ENCODE measurements around the gene DDX51.
"Not testable (repeated sequence)": the region's sequence is repeated elsewhere in the genome, so short reads cannot be mapped to it uniquely, and the experiment has no call there.

Gene DDX51

DNA sequence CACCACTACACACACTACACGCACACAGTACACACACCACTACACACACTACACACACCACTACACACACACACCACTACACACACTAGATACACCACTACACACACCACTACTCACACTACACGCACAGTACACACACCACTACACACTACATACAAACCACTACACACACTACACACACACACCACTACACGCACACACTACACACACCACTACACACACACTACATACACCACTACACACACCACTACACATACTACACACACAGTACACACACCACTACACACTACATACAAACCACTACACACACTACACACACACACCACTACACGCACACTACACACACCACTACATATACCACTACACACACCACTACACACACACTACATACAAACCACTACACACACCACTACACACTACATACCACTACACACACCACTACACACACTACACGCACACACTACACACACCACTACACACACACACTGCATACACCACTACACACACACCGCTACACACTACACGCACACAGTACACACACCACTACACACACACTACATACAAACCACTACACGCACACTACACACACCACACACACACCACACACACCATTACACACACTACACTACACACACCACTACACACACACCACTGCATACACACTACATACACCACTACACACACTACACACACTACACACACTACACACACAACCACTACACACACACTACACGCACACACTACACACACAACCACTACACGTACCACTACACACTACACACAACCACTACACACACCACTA, 11.9 kb upstream of the DDX51 start:
- DNase-seq = no peak

DNA sequence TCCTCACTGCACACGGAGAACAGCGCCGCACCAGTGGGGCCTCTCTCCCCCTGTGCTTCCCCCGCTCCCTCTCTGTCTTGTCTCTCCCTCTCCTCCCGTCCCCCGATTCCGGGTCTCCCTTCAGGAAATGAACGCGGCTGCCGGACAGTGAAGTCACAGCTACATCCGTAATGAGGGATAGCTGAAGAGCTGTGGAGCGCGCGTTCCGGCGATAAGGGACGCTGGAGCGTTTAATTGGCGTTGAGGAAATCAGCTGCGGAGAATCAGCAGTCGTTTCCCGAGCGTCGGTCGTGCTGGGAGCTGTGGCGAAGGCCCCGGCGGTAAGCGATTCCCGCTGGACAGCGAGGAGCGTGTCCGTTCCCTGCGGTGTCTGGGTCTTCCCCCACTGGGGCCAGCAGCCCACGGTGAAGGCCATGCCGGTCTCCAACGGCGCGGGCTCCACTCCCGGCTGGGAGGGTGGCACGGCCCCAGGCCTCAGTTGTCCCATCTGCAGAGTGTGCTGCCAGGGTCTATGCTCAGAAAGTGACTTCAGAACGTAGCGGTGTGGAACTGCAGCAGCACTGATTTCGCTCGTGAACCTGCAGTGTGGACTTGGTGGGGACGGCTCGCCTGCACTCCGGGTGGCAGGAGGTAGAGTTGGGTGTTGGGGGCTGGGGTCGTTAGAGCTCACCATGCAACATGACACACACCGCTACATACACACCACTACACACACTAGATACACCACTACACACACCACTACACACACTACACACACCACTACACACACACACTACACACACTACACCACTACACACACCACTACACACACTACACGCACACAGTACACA, 11.0 kb upstream of the DDX51 start:
- Mint-ChIP-seq H3K9me3 (no peaks in the 10 kb centered on the region), H3K27ac (no peak overlapping the region), H3K36me3 (ENCODE audit: low read depth) (no peaks in the 10 kb centered on the region), H3K27me3 (no peaks in the 10 kb centered on the region), H3K4me1 (no peaks in the 10 kb centered on the region), H3K4me3 (no peak overlapping the region)
- DNase-seq (no peak), ATAC-seq (no peak)

More for the DNA sequence above, 11.9 kb upstream of the DDX51 start:
- H3K9me3 Mint-ChIP-seq = no peaks in the 10 kb centered on the region
- H3K4me3 Mint-ChIP-seq = no peak overlapping the region
- ATAC-seq = no peak
- no peaks in the 10 kb centered on the region for H3K27me3 Mint-ChIP-seq
- H3K36me3 Mint-ChIP-seq (ENCODE audit: low read depth) = no peaks in the 10 kb centered on the region
- no peaks in the 10 kb centered on the region for H3K4me1 Mint-ChIP-seq
- no peak overlapping the region for H3K27ac Mint-ChIP-seq

DNA sequence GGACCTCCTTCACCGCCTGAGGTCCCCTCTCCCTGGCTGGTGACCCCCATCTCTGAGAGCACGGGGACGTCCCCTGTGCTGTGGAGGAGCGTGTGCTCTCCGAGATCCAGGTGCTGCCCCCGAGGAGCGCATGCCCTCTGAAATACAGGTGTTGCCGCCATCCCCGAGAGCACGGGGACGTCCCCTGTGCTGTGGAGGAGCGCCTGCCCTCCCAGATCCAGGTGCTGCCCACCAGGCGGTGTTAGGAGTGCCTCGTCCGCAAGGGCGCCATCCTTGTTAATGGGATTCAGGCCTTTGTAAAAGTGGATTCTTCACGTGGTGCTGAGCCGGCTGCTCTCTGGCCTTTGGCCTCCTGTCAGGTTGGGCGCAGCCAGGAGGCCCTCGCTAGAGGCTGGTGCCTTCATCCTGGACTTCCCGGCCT, 10.2 kb upstream of the DDX51 start:
- no peaks in the 10 kb centered on the region for H3K9me3 Mint-ChIP-seq
- H3K4me3 Mint-ChIP-seq = no peak overlapping the region
- DNase-seq (no peak), ATAC-seq (no peak)
- no peaks in the 10 kb centered on the region for H3K27me3 Mint-ChIP-seq
- no peak overlapping the region for H3K27ac Mint-ChIP-seq
- H3K36me3 Mint-ChIP-seq (ENCODE audit: low read depth) = no peaks in the 10 kb centered on the region
- no peaks in the 10 kb centered on the region for H3K4me1 Mint-ChIP-seq

GRCh38 chr12:132153501-132154340, 9.6 kb upstream of the DDX51 start:
- Mint-ChIP-seq H3K27me3 (no peaks in the 10 kb centered on the region), H3K4me3 (no peak overlapping the region), H3K9me3 (no peaks in the 10 kb centered on the region), H3K27ac (no peak overlapping the region), H3K4me1 (no peaks in the 10 kb centered on the region), H3K36me3 (ENCODE audit: low read depth) (no peaks in the 10 kb centered on the region)
- peak; percentile 92 for ATAC-seq
- peak; percentile 70 for DNase-seq

- DNase-seq (no peak), ATAC-seq (no peak)
- Mint-ChIP-seq H3K9me3 (no peaks in the 10 kb centered on the region), H3K27me3 (no peaks in the 10 kb centered on the region), H3K36me3 (ENCODE audit: low read depth) (no peaks in the 10 kb centered on the region), H3K27ac (no peak overlapping the region), H3K4me3 (no peak overlapping the region), H3K4me1 (no peaks in the 10 kb centered on the region)
Measured at GRCh38 chr12:132152953-132153352, 8.8 kb upstream of the DDX51 start.

DNA sequence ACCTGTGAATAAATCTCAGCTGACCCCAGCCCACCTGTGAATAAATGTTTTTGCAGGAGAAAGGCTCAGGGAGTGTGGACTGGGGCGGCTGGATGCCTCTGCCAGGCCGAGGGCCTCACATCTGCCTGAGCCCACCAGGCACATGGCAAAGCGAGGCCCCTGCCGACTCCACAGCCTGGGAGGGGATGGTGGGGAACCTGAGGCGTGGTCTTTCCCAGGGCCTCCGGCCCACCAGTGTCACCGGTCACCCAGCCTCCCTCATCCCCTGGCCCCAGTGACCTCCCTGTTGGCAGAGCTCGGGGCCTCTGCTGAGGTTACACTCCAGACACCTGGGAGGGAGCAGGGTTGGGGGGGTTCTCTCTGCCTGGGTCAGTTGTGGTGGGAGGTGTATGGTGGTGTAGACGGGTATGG, 8.3 kb upstream of the DDX51 start:
- H3K9me3 Mint-ChIP-seq = no peaks in the 10 kb centered on the region
- H3K27ac Mint-ChIP-seq = no peak overlapping the region
- H3K4me3 Mint-ChIP-seq = no peak overlapping the region
- no peaks in the 10 kb centered on the region for H3K4me1 Mint-ChIP-seq
- DNase-seq (no peak), ATAC-seq (no peak)
- H3K27me3 Mint-ChIP-seq = no peaks in the 10 kb centered on the region
- no peaks in the 10 kb centered on the region for H3K36me3 Mint-ChIP-seq (ENCODE audit: low read depth)

GRCh38 chr12:132151766-132152410, 7.8 kb upstream of the DDX51 start:
- no peak for ATAC-seq
- Mint-ChIP-seq H3K4me1 (no peaks in the 10 kb centered on the region), H3K36me3 (ENCODE audit: low read depth) (no peaks in the 10 kb centered on the region), H3K27ac (no peak overlapping the region), H3K27me3 (no peaks in the 10 kb centered on the region), H3K4me3 (no peak overlapping the region), H3K9me3 (no peaks in the 10 kb centered on the region)
- DNase-seq = no peak

DNA sequence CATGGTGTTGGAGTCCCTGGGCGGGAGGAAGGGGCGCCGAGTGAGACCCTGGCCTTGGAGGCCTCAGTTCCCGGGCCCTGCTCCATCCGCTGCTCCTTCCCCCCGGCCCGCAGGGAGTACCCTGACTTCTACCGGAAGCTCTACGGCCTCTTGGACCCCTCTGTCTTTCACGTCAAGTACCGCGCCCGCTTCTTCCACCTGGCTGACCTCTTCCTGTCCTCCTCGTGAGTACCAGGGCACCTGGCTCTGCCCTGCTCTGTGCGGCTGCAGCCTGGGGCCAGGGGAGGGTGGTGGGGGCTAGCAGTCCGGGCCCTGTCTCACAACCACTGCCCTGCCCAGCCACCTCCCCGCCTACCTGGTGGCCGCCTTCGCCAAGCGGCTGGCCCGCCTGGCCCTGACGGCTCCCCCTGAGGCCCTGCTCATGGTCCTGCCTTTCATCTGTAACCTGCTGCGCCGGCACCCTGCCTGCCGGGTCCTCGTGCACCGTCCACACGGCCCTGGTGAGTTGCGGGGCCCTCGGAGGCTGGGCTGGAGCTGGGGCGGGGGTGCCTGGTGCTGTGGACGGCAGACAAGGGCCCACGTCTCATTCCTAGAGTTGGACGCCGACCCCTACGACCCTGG, 7.1 kb upstream of the DDX51 start:
- Mint-ChIP-seq H3K27me3 (no peaks in the 10 kb centered on the region), H3K27ac (no peak overlapping the region), H3K9me3 (no peaks in the 10 kb centered on the region), H3K36me3 (ENCODE audit: low read depth) (no peaks in the 10 kb centered on the region), H3K4me3 (no peak overlapping the region), H3K4me1 (peaks cover 3% of the 10 kb centered on the region)
- ATAC-seq (no peak), DNase-seq (no peak)

- ATAC-seq (no peak), DNase-seq (no peak)
- Mint-ChIP-seq H3K9me3 (no peaks in the 10 kb centered on the region), H3K27ac (no peak overlapping the region), H3K4me3 (no peak overlapping the region), H3K36me3 (ENCODE audit: low read depth) (no peaks in the 10 kb centered on the region), H3K27me3 (no peaks in the 10 kb centered on the region), H3K4me1 (peaks cover 8% of the 10 kb centered on the region)
Measured at GRCh38 chr12:132150780-132151144, 6.6 kb upstream of the DDX51 start.

- not testable (repeated sequence) for H3K27me3 Mint-ChIP-seq; H3K27ac Mint-ChIP-seq; H3K9me3 Mint-ChIP-seq; DNase-seq; ATAC-seq; H3K36me3 Mint-ChIP-seq (ENCODE audit: low read depth); H3K4me3 Mint-ChIP-seq
- H3K4me1 Mint-ChIP-seq = peaks cover 19% of the 10 kb centered on the region
Measured at GRCh38 chr12:132149526-132149925, 5.4 kb upstream of the DDX51 start.

- H3K27ac Mint-ChIP-seq = no peak overlapping the region
- H3K36me3 Mint-ChIP-seq (ENCODE audit: low read depth) = peaks cover 2% of the 10 kb centered on the region
- DNase-seq (no peak), ATAC-seq (no peak)
- no peak overlapping the region for H3K4me3 Mint-ChIP-seq
- H3K9me3 Mint-ChIP-seq = no peaks in the 10 kb centered on the region
- peaks cover 21% of the 10 kb centered on the region for H3K4me1 Mint-ChIP-seq
- peaks cover 2% of the 10 kb centered on the region for H3K27me3 Mint-ChIP-seq
Measured at GRCh38 chr12:132148368-132149045, 4.4 kb upstream of the DDX51 start.

GRCh38 chr12:132147423-132148367, 3.6 kb upstream of the DDX51 start:
- DNase-seq (no peak), ATAC-seq (no peak)
- peaks cover 4% of the 10 kb centered on the region for H3K36me3 Mint-ChIP-seq (ENCODE audit: low read depth)
- no peak overlapping the region for H3K27ac Mint-ChIP-seq
- peaks cover 25% of the 10 kb centered on the region for H3K4me1 Mint-ChIP-seq
- H3K9me3 Mint-ChIP-seq = no peaks in the 10 kb centered on the region
- peaks cover 2% of the 10 kb centered on the region for H3K27me3 Mint-ChIP-seq
- no peak overlapping the region for H3K4me3 Mint-ChIP-seq

Measured in activated naive CD8-positive, alpha-beta T cell treated with anti-CD3 and anti-CD28 coated beads, Interleukin-2, amount 50 U/mL, for 24 hours (primary cell).